Brain pericyte (primary cell): ENCODE data around the gene KIAA1614.
"Not testable (repeated sequence)": the region's sequence is repeated elsewhere in the genome, so short reads cannot be mapped to it uniquely, and the experiment has no call there.

ENCODE experiments used
- DNase-seq: peaks from one replicate; pipeline ENCODE4 v3.0.0-alpha.2; 2012; ENCODE audit warnings: low read depth, low spot score

KIAA1614 gene

DNA sequence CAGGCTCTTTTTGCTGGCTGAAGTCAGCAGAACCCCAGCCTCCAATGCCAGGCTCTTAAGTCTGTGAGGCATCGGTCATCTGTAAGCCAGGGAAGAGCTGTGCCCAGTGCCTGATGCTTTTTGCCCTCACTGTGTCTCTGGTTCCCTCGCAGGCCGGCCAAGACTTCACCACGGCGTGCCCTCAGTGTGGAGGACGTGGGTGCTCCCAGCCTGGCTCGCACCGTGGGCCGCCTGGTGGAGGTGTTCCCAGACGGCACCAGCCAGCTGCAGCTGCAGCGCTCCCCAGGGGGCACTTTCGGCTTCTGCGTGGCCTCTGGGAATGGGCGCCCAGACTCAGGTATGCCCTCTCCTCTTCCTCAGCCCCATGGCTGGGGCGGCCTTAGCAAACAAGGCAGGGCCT is 32.5 kb downstream of the KIAA1614 start:
- no peak for DNase-seq

DNA sequence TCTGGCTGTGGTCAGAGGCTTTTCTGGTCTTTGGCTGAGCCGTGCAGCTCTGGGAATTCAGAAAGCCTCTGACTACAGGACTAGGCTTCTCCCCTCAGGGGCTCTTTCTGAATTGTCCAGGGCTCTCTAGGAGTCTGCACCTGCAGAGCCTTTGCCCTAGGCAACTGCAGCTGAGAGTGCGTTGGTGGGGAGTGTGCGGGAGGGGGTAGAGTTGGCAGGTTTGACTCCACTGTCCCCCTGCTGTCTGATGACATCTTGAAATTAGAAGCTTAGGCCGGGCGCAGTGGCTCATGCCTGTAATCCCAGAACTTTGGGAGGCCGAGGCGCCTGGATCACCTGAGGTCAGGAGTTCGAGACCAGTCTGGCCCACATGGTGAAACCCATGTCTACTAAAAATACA is 32.9 kb downstream of the KIAA1614 start:
- no peak for DNase-seq

DNA sequence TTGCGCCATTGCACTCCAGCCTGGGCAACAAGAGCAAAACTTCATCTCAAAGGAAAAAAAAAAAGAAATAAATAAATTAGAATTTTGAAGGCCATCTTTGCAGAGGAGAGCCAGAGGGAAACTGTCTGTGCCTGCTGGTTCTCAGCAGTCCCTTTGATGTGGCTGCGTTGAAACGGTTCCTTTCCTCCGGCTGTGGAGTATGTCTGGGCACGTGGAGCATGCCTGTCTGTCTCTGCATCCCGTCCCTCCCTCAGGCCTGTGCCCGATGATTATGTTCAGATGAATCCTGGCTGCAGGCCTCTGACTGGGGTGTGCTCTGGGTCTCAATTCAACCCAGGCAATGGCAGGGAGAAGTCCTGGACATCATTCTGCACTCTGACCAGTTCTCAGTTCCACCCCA is 33.4 kb downstream of the KIAA1614 start:
- no peak for DNase-seq

DNA sequence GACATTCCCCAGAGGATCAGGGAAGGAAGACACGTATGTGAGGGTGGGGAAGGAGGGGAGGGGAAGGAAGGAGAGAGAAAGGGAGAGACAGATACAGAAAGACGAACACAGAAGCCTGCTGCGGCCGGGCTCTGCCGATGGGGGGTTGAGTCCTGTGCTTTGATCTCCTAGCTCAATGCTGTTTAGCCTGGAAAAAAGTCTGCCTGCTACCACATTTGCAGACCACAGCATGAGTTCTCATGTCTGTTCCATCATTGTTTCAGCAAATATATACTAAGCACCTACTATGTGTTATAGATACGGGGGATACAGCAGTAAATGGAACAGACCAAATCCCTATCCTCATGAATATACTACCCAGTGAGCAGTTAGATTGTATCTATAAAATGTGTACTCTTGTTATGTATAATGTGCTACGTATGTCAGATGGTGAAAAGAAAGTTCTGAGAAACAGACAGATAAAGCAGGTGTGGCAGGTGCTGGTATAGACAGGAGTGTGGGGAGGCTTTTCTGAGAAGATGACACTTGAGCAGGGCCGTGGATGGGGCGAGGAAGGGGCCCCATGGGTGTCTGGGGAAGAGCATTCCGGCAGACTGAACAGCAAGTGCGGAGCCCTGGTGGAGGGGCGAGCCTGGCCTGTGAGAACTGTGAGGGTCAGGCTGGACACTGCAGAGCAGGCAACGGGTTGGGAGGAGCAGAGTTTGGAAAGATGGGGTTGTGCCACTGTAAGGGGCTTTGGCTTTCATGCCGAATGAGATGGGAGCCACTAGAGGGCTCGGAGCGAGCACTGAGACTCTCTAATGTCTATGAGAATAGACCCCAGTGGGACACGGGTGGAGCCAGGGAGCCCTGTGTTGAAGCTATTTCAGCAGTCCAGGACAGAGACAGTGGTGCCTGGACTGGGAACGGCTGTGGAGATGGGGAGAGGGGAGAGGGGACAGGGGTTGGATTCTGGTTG is 34.1 kb downstream of the KIAA1614 start:
- DNase-seq: no peak

DNA sequence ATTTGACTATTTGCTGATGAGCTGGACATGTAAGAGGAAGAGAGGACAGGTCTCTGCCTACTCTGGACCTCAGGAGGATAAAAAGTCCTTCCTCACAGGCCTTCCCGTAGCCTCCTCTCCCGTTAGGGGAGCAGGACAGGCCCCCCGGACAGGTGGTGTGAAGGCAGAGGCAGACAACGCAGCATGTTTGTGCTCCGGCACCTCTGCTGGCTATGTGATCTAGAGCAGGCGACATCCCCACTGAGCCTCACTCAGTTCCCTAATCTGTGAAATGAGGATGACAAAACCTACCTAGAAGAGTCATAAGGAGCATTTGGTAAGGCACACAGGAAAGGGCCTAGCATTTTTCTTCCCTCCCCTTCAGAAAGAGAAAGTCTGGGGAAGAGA is 34.8 kb downstream of the KIAA1614 start:
- DNase-seq: no peak

DNA sequence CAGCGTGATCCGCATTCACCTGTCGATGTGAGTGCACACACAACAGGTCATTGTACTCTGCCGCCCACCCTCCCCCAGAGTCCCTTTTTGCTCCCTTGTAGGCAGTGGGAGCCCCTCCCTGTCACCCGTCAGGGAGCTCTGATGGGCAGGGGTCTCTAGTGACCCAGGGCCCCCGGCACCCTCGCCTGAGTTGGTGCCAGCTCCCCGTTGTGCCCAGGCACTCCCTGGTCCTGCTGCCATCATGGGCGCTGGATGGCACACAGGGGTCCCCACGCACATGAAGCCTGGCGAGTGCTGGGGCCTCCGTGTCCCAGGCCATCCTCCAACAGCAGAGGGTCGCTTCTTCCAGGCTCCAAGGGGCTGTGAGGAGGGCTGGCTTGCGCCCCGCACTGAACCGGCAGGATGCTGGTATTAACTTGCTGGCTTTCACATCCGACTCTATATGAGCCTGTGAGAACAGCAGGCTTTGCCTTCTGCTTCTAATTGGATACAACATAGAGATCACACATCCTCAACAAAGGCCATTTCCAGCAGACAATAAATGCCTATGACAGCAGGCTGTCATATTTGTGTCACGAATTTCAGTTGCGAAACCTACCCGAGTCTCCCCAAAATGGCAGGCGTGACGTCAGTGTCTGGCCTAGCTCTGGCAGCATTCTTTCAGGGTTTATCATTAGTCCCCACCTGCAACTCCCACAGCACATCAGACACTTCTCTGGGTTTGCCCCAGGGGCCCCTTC is 35.4 kb downstream of the KIAA1614 start:
- DNase-seq: no peak

DNA sequence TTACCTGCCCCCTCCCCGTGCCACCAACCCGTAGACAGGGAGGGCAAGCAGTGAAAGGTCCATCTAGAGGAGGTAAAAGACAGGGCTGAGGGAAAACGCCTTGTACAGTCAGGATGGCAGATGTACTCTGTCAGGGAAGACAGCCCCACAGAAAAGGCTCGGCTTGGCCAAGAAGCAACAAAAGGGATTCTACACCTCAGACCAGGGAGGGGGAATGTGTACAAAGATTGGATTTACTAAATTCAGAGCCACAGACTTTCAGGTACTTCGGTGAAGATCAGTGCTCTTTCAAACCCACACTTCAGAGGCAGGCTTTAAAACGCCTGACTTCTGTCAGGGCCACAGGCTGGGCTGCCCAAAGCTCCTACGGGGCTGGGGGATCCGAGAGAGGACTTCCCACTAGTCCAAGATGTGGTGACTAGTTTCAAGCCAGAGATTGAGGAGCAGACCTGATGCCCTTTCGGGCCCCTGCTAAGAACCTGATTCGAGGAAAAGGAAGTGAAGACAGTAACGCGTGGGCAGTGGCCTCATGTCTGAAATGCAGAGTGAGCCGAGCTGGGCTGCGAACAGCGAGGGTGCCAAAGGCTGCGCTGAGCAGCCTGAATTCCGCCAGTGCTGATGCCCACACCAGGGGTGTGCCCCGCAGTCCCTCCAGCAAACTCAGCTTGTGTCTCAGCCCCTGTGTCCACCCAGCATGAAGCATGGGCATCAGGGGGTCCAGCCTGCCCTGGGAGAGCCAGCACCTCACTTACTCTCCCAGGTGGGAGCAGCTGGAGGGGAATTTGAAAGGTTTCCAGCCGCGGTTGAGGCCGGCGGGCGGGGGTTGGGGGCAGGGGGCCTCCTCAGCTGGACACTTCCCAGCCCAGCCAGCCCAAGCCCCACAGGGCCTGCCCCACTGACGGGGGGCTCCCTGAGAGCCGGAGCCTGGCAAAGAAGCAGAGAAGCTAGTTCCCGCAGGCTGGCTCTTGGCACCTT is 36.2 kb downstream of the KIAA1614 start:
- no peak for DNase-seq

DNA sequence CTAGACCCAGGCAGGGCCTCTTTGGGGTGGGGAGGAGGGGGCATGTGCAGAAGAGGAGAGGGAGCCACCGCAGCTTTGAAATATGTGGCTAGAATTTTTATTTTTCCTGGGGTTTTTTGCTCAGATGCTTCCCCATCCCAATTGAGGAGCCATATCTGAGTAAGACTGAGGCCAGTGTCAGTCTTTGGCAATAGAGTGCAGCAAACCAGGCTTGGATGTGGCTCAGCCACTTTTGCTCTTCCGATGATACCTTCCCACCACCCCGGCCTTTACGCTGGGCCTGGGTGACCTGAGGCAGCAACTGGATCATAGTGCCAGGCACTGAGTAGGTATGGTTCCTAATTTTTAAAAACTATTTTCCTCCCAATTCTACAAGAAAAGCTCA is 36.9 kb downstream of the KIAA1614 start:
- no peak for DNase-seq

DNA sequence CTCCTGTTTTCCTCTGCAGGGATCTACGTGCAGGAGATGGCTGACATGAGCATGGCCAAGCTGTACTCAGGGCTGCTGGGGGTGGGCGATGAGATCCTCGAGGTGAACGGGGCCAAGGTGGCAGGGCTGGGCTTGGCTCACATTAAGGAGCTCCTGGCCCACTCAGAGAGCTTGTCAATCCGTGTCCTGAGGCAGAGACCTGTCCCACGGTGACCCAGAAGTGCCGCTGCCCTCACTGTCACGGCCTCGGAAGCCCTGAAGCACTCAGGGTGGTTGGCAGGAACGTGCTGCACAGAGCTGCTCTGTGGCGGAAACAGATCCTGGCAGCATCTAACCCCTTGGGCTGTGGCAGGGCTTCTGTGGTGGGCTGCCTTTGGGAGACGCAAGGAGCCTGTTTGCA is 37.6 kb downstream of the KIAA1614 start:
- no peak for DNase-seq

DNA sequence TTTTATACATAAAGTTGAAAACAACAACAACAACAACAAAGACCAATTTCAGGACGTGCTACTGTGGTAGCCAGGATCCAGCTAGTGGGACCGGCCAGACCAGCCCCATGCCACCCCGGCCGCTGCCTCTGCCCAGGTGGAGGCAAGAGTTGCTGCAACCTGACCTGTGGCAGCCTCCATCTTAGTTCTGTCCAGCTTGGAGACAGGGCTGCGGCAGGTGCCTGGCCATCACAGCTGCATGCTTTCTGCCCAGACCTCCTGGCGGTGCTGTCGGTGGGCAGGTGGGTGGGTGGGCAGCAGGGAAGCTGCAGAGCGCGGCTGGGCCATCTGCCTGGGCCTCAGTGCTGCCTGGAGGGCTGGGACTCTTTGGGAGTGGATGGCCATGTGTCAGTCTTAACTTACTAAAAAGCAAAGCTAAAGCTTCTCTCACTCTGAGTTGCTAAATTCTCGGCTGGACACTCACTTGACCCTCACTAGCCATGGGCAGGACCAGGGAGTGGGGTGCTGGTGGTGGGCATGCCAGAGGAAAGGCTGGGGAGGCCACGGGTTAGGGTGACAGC is 38.6 kb downstream of the KIAA1614 start:
- DNase-seq: no peak

DNA sequence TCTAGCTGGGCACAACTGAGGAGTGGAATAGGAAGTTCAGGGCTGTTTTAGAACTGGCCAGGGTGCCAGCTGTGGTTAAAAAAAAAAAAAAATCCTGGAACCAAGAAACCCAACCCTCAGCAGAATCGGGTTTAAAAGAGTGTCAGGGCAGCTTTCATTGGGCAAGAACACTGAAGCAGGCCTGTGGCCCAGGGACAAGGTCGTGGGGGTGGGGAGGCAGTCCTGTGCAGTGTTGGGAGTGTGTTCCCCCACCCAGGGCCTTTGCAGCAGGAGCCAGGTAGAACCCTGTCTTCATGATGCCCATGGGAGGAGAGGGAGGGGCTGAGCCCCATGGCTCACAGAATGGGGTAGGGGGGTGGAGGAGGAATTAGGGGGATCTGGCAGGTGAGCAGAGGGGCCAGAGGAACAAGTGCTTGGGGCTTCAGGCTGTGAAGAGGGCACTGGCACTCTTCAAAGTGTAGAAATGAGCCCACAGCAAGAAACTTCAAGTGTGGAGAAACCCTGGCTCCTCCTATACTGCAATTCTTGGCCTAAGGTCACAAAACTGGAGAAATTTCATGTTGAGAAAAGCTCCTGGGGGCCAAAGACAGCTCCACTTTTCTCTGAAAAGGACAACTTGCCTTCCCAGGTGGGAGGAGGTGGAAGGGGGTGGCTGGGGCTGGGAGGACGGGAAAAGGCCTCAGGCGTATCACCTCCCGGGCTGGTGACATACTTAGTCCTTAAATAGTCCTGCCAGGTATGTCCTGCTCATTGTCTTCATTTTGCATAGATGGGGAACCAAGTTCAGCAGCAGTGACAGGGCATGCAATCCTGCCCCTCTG is 39.3 kb downstream of the KIAA1614 start:
- no peak for DNase-seq

DNA sequence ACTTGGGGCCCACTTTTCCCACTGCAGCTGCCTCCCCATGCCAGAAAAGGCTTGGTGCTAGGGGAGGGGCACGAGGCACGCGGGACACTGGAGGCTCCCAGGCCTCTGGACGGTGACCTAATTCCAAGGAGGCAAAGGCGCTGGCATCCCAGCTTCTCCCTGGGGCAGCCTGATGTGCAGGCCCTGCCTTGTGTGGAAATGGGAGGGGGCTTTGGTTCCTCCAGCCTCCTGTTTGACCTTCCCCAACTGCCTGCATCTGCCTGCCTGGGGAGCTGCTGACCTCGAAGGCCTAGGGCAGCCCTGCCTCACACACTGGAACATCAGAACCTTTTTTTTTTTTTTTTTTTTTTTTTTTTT is 39.9 kb downstream of the KIAA1614 start:
- no peak for DNase-seq

DNA sequence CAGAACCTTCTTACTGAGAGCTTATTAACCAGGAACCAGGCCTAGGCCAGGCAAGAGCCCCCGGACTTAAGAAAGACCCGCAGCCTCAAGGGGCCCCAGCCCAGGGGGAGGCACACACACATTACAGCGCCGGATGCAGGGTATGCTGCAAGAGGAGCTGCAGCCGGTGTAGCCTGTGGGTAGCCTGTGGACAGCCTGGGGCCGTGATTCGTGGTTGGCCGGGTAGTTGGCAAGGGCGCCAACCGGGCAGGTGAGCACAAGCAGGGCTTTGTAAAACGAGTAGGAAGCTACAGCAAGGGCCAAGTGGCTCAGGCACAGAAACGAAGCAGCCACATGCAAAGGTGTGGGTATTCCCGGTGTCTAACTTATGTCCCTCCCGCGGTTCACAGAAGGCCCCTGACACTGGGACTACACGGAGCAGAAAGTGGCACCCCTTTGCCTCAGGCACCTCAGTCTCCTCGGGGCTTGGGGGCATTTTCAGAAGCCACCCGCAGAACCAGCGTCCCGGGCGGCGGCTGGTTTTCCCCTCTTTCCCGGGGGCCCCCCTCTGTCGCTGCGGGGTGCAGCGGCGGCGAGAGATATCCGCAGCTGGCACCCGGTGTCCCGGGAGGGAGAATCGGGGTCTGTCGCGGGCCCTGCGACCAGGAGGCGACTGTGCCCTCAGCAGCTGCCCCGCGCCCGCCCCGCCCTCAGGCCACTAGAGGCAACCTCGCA is 40.8 kb downstream of the KIAA1614 start:
- DNase-seq: no peak

DNA sequence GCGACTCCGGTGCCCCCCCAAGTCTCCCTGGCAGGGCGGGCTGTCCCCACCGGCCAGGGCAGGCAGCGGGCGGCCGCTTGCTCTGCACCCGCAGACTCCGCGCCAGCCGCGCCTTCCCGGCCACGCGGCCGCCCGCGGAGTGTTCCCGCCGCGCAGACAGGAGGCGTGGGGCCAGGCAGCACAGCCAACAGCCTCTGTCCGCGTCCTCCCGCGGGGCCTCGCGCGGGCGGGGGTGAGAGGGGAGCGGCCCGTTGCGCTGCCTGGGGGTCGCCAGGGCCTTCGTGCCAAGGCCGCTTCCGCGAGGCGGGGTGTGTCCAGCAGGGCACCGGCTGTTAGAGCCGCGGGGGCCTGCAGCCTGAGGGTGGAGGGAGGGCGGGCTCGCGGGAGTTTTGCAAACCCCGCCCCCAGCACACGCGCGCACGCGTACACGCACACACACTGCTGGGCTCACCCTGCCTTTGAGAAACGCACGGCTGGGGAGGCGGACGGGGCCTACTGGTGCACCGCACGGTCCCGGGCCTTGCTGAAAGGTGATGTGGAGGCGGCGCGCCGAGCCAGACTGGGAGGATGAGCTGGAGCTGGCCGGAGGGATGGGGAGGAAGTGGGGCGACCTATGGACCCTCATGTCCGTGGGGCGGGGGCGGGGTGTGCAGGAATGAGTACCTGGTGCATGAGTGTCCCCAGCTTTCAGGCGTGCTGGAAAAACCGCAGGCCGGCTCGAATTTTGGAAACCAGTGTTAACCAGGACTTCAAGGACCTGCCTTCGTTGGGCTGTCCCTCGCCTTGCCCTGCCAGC is 41.5 kb downstream of the KIAA1614 start:
- DNase-seq: no peak

DNA sequence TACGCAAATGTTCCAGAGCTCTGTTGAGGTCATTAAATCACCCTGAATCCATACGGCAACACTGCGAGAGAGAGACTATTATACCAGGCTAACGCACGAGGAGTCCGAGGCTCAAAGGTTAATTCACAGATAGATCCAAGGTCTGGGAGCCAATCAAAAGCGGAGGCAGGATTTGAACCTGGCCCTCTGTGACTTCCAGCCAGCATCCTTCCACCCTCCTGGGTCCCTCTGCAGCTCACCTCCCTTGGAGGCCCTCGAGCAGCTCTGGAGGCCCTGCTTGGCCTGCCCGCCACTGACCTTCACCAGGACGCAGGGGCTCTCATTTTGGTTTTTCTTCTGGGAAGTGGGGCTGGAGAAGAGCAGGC is 42.1 kb downstream of the KIAA1614 start:
- no peak for DNase-seq

DNA sequence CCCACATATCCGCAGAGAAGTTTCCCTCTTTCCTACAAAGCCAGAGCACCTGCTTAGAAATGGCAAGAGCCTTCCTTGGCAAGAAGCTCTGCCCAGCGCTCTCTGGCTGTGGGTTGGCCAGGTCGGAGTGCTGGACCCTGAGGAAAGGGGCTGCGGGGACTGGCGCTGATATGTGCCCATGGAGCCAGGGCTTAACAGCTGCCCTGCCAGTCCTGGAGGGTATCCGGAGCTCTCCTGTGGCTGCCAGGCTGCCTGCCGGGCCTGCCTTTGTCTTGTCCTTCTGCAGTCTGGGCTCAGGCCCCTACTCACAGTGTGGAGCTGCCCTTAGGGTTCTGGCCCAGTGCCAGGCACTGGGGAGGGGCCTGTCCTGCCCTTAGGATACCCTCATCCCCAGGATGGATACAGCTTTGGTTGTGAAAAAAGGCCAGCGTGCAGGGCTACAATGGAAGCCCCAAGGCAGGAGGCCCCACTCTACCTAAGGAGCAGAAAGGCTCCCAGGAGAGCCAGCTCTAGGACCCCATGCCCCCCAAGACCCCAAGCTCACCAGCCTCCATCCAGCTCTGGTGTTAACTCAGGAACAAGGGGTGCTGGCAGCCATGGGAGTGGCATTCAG is 43.4 kb downstream of the KIAA1614 start:
- DNase-seq: no peak

DNA sequence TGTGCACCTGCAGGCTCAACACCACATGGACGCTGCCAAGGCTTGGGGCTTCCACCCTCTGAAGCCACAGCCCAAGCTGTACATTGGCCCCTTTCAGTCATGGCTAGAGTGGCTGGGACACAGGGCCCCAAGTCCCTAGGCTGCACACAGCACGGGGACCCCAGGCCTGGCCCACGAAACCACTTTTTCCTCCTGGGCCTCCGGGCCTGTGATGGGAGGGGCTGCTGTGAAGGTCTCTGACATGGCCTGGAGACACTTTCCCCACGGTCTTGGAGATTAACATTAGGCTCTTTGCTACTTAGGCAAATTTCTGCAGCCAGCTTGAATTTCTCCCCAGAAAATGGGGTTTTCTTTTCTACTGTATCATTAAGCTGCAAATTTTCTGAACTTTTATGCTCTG is 46.9 kb downstream of the KIAA1614 start:
- DNase-seq: not testable (repeated sequence)

DNA sequence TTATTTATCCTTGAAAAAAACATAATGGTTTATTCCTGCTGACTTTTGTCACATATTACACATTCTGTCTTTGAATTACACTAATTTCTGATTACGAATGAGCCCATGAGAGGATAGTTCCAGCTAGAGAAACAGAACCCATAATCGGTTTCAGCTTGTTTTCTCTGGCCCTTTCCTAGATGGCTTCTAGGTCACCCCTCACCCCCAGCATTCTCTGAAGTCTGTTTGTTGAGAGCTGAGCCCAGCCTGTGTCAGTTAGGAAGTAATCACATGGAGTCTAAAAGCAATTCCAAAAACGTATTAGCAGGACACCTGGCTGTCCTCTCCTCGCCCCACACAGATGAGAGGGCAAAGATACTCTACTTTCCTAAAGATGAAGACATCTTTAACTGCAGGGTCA is 48.9 kb downstream of the KIAA1614 start:
- DNase-seq: no peak

DNA sequence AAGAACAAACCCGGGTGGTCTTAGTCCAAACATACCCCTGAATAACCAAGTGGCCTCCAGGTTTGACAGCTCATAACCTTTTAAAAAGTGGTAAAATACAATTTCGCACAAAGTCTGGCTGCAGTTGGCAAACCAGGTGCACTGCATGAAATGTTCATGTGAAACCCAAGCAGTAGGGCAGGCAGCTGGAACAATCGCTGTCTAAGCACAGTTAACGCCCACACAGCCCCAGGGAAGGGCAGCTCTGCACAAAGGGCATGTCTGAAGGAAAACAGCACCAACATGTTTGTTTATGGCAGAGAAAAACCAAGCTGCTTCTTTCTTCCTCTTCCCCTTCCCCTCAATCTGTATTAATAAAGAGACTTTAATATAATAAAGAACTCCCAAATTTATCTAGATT is 49.5 kb downstream of the KIAA1614 start:
- no peak for DNase-seq
